Measurements from ENCODE around the gene SPATA3. TPM values are rescaled to one million over a fixed set of nuclear protein-coding genes. Genes with fewer than 3 reads are reported as not detected.

SPATA3 gene
- total and polyA plus RNA-seq, 2 of the 8 experiments (the other 6 are each of a cell fraction or from before 2014, with no cell fraction given): not detected

DNA sequence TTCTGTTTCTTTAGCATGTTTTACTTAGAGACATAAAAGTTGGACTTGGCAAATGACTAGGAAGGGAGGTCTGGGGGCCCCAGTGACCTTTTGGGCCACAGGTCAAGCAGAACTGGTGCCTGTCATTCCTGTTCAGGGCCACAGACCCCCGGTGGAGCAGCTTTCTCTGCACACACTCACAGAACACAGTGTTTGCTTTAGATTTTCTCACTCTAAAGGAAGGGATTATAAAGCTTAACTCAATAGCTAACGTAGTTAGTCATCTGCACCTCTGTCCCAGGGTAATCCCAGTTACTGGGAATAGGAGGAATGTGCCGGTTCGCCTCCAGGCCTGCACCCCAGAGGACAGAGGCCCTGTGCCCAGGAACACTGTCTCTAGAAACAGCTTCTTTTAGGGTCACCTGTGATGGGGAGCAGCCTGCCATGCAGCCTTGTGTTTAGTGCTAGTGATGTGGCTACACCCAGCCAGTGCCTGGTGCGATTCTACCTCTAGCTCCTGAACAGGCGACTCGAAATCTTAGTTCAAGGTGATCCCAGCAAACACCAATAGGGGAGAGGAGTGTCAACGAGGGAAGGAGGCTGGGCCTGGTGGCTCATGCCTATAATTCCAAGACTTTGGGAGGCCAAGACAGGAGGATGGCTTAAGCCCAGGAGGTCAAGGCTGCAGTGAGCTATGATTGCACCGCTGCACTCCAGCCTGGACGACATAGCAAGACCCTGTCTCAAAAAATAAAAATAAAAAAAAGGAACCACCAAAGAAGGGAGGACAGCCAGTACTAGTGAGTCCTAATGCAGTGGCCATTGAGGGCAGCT is 11.6 kb downstream of the SPATA3 start:
- Histone ChIP-seq H3K79me2 (ENCODE audit: control insufficient read depth in 1 of 2, insufficient read depth in 2 of 2, low read length in 2 of 2) (no peaks in the 10 kb centered on the region), H3K23ac (ENCODE audit: insufficient read length) (no peak overlapping the region), H3K79me1 (ENCODE audit: low read depth, low read length) (no peaks in the 10 kb centered on the region), H3K18ac (ENCODE audit: extremely low read depth, low read length) (no peak overlapping the region), H3K4ac (replicated peaks; ENCODE audit: insufficient read length, low read depth, low read length) (no peak overlapping the region), H3K4me2 (ENCODE audit: insufficient read depth in 1 of 2, low read depth in 2 of 2, low read length in 2 of 2) (no peak overlapping the region), H4K91ac (replicated peaks; ENCODE audit: insufficient read length, low read length) (no peak overlapping the region), H2AK5ac (ENCODE audit: low read depth, low read length) (no peak overlapping the region), H3K27me3 (replicated peaks in 1 of 4; ENCODE audit: control insufficient read depth in 3 of 4, extremely low read depth in 1 of 4, insufficient read depth in 3 of 4, low read length in 3 of 4) (no peaks in the 10 kb centered on the region; a peak in 1 of 7 replicates), H3K4me1 (replicated peaks in 1 of 4; ENCODE audit: control insufficient read depth in 3 of 4, insufficient read depth in 4 of 4, low read length in 3 of 4) (no peaks in the 10 kb centered on the region), H3K36me3 (ENCODE audit: control insufficient read depth in 2 of 4, insufficient read depth in 4 of 4, low read length in 3 of 4) (no peaks in the 10 kb centered on the region), H3K56ac (replicated peaks; ENCODE audit: insufficient read length, low read depth, low read length) (no peak overlapping the region), H2BK120ac (replicated peaks; ENCODE audit: low read depth, low read length) (no peak overlapping the region), H2AFZ (ENCODE audit: low read length) (no peak overlapping the region), H4K5ac (ENCODE audit: insufficient read length, low read depth, low read length) (no peak overlapping the region), H2BK5ac (ENCODE audit: low read depth, low read length) (no peak overlapping the region), H4K8ac (ENCODE audit: extremely low read depth, insufficient read depth, low read length) (no peak overlapping the region; the same call in 1 of the 2 replicates), H3K27ac (ENCODE audit: low read depth, low read length) (no peak overlapping the region), H2BK15ac (ENCODE audit: low read length) (no peak overlapping the region), H3K9ac (replicated peaks in 1 of 4; ENCODE audit: extremely low read depth in 1 of 4, low read depth in 3 of 4, low read length in 3 of 4) (no peak overlapping the region), H4K20me1 (replicated peaks in 1 of 2; ENCODE audit: control insufficient read depth in 1 of 2, insufficient read depth in 2 of 2, low read length in 2 of 2) (peaks cover 0 to 2% of the 10 kb centered on the region in 2 experiments), H3K9me3 (ENCODE audit: insufficient read depth in 2 of 2, low read depth in 1 of 2, low read length in 1 of 2) (peaks cover 3% of the 10 kb centered on the region in 2 experiments; a peak in 1 of 4 replicates), H3K14ac (ENCODE audit: insufficient read length) (no peak overlapping the region), H3K4me3 (ENCODE audit: extremely low read depth in 1 of 4, insufficient read depth in 2 of 4, low read depth in 3 of 4, low read length in 4 of 4) (no peak overlapping the region), H3K23me2 (ENCODE audit: low read depth, low read length) (peaks cover 10% of the 10 kb centered on the region; the same call in 1 of the 2 replicates), H2BK20ac (ENCODE audit: low read length) (no peak overlapping the region), H2BK12ac (ENCODE audit: low read depth, low read length) (no peak overlapping the region)
- ChIA-PET POLR2A (ENCODE audit: partially characterized antibody) (interaction anchor here (1.2 kb wide), 2 partner anchors 12 to 82 kb away, joined by 3 read pairs; partner anchors contain the start of genes GPR55 and SPATA3), CTCF (ENCODE audit: partially characterized antibody) (interaction anchor here (0.7 to 2.0 kb wide), 12 partner anchors 10 to 301 kb away, joined by 3 to 10 read pairs (median 3); no protein-coding TSS in a partner anchor)
- DNase-seq (ENCODE audit: low read depth in 1 of 2, low spot score in 2 of 2) (no peak), FAIRE-seq (no peak)
- 86% methylated on average over 10 of the region's 10 CpGs; no CpG with 5 or more reads in 1 of the 2 experiments for WGBS, 2 experiments (ENCODE audit: extremely low coverage in 1 of 2, insufficient coverage in 1 of 2, insufficient read length in 1 of 2, insufficient replicate concordance in 2 of 2, low coverage in 1 of 2, low lambda C conversion rate in 2 of 2, missing lambda C conversion rate in 1 of 2)
- TF ChIP-seq CBX8 (IDR thresholded peaks at IDR 0.05; ENCODE audit: borderline replicate concordance, low read depth, low read length) (no peak), JUND (IDR thresholded peaks at IDR 0.05; ENCODE audit: low read length) (no peak), HDAC6 (IDR thresholded peaks at IDR 0.05; ENCODE audit: low read depth, low read length) (no peak), CBX5 (IDR thresholded peaks at IDR 0.05; ENCODE audit: low read depth, low read length) (no peak), SRF (IDR thresholded peaks at IDR 0.05; ENCODE audit: low read depth, low read length) (no peak), EGR1 (IDR thresholded peaks at IDR 0.05; ENCODE audit: borderline replicate concordance, low read depth, low read length) (no peak), MAFK (IDR thresholded peaks at IDR 0.05; ENCODE audit: low read depth, low read length) (no peak), RFX5 (IDR thresholded peaks at IDR 0.05; ENCODE audit: borderline replicate concordance, low read depth, low read length) (no peak), POU5F1 (IDR thresholded peaks at IDR 0.05; ENCODE audit: low read depth, low read length) (no peak), CHD2 (IDR thresholded peaks at IDR 0.05; ENCODE audit: low read length) (no peak), ZNF274 (IDR thresholded peaks at IDR 0.05; ENCODE audit: borderline replicate concordance, extremely low read depth, low read length) (no peak), EZH2 (IDR thresholded peaks at IDR 0.05; ENCODE audit: low read depth, low read length, severe bottlenecking) (no peak)
